ENCODE data around the gene KIAA1671. TPM values are rescaled to one million over a fixed set of nuclear protein-coding genes. Genes with fewer than 3 reads are reported as not detected.

Gene KIAA1671
- total and polyA plus RNA-seq, 4 donors: 8.7 to 35.9 (median 19.1) TPM

GRCh38 chr22:24957043-24957442, 4.5 kb downstream of the KIAA1671 start:
- no peaks in the 10 kb centered on the region for H3K36me3 ChIP-seq (ENCODE audit: control insufficient read depth in 4 of 4, insufficient read depth in 3 of 4, low read depth in 1 of 4, low read length in 3 of 4)
- H3K4me3 ChIP-seq (ENCODE audit: low read depth in 1 of 3, low read length in 3 of 3): no peak overlapping the region
- no peaks in the 10 kb centered on the region for H3K9me3 ChIP-seq (ENCODE audit: control insufficient read depth in 4 of 4, low read length in 3 of 4)
- H3K27ac ChIP-seq (ENCODE audit: low read depth in 1 of 2, low read length in 2 of 2): no peak overlapping the region
- peaks cover 7 to 30% (median 16%) of the 10 kb centered on the region in 4 donors for H3K4me1 ChIP-seq (ENCODE audit: control insufficient read depth in 4 of 4, insufficient read depth in 4 of 4, low read length in 3 of 4)
- TF ChIP-seq HNF4G (IDR thresholded peaks at IDR 0.05) (no peak), RAD21 (IDR thresholded peaks at IDR 0.05) (no peak), EGR1 (IDR thresholded peaks at IDR 0.05; ENCODE audit: low read depth in 2 of 2) (no peak), HNF4A (conservative IDR thresholded peaks at IDR 0.05) (no peak), JUND (IDR thresholded peaks at IDR 0.05) (no peak), YY1 (IDR thresholded peaks at IDR 0.05) (no peak)
- TF ChIP-seq, protein P1, sequence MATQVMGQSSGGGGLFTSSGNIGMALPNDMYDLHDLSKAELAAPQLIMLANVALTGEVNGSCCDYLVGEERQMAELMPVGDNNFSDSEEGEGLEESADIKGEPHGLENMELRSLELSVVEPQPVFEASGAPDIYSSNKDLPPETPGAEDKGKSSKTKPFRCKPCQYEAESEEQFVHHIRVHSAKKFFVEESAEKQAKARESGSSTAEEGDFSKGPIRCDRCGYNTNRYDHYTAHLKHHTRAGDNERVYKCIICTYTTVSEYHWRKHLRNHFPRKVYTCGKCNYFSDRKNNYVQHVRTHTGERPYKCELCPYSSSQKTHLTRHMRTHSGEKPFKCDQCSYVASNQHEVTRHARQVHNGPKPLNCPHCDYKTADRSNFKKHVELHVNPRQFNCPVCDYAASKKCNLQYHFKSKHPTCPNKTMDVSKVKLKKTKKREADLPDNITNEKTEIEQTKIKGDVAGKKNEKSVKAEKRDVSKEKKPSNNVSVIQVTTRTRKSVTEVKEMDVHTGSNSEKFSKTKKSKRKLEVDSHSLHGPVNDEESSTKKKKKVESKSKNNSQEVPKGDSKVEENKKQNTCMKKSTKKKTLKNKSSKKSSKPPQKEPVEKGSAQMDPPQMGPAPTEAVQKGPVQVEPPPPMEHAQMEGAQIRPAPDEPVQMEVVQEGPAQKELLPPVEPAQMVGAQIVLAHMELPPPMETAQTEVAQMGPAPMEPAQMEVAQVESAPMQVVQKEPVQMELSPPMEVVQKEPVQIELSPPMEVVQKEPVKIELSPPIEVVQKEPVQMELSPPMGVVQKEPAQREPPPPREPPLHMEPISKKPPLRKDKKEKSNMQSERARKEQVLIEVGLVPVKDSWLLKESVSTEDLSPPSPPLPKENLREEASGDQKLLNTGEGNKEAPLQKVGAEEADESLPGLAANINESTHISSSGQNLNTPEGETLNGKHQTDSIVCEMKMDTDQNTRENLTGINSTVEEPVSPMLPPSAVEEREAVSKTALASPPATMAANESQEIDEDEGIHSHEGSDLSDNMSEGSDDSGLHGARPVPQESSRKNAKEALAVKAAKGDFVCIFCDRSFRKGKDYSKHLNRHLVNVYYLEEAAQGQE (IDR thresholded peaks at IDR 0.05): no peak
- DNase-seq (ENCODE audit: low spot score): no peak
- H3K27me3 ChIP-seq (ENCODE audit: control insufficient read depth in 4 of 4, insufficient read depth in 4 of 4, low read length in 3 of 4): no peaks in the 10 kb centered on the region
- 87% methylated on average over 2 of the region's 2 CpGs for WGBS
- H3K9ac ChIP-seq (ENCODE audit: low read depth in 1 of 2, low read length in 2 of 2): no peak overlapping the region

DNA sequence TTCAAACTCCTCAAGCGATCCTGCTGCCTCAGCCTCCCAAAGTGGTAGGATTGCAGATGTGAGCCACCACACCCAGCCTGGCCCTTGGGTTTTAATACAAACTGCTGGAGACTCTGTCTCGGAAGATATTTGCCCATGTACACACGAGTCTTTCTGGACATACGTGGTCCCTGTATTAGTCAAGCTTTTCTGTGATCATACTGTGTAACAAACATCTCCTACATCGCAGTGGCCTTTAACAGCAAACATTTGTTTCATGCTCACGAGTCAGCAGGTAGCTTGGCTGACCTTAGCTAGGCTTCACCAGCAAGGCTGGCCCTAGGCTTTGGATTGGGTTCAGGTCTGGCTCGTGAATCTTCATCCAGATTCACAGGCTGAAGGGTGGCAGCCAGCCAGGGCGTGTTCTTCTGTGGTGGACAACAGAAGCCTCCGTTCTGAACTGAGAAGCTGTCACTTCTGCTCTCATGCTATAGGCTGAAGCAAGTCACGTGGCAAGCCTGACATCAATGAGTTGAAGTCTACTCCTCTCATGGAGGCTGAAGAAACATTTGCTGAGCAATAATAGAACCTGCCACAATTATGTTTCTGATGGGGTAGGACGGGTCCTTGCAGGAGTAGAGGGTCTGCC, 8.8 kb downstream of the KIAA1671 start:
- Histone ChIP-seq H3K36me3 (ENCODE audit: control insufficient read depth in 4 of 4, insufficient read depth in 3 of 4, low read depth in 1 of 4, low read length in 3 of 4) (no peaks in the 10 kb centered on the region), H3K4me1 (ENCODE audit: control insufficient read depth in 4 of 4, insufficient read depth in 4 of 4, low read length in 3 of 4) (peaks cover 0 to 8% (median 6%) of the 10 kb centered on the region in 4 donors), H3K27ac (ENCODE audit: low read depth in 1 of 2, low read length in 2 of 2) (no peak overlapping the region), H3K27me3 (ENCODE audit: control insufficient read depth in 4 of 4, insufficient read depth in 4 of 4, low read length in 3 of 4) (no peaks in the 10 kb centered on the region), H3K9ac (ENCODE audit: low read depth in 1 of 2, low read length in 2 of 2) (no peak overlapping the region), H3K4me3 (ENCODE audit: low read depth in 1 of 3, low read length in 3 of 3) (no peak overlapping the region), H3K9me3 (ENCODE audit: control insufficient read depth in 4 of 4, low read length in 3 of 4) (no peaks in the 10 kb centered on the region)
- DNase-seq (ENCODE audit: low spot score): no peak
- no peak for TF ChIP-seq EGR1 (IDR thresholded peaks at IDR 0.05; ENCODE audit: low read depth in 2 of 2)
- TF ChIP-seq, protein P2, sequence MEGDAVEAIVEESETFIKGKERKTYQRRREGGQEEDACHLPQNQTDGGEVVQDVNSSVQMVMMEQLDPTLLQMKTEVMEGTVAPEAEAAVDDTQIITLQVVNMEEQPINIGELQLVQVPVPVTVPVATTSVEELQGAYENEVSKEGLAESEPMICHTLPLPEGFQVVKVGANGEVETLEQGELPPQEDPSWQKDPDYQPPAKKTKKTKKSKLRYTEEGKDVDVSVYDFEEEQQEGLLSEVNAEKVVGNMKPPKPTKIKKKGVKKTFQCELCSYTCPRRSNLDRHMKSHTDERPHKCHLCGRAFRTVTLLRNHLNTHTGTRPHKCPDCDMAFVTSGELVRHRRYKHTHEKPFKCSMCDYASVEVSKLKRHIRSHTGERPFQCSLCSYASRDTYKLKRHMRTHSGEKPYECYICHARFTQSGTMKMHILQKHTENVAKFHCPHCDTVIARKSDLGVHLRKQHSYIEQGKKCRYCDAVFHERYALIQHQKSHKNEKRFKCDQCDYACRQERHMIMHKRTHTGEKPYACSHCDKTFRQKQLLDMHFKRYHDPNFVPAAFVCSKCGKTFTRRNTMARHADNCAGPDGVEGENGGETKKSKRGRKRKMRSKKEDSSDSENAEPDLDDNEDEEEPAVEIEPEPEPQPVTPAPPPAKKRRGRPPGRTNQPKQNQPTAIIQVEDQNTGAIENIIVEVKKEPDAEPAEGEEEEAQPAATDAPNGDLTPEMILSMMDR (IDR thresholded peaks at IDR 0.05; ENCODE audit: low read depth, low read length, missing input control): no peak
- TF ChIP-seq, protein P3, sequence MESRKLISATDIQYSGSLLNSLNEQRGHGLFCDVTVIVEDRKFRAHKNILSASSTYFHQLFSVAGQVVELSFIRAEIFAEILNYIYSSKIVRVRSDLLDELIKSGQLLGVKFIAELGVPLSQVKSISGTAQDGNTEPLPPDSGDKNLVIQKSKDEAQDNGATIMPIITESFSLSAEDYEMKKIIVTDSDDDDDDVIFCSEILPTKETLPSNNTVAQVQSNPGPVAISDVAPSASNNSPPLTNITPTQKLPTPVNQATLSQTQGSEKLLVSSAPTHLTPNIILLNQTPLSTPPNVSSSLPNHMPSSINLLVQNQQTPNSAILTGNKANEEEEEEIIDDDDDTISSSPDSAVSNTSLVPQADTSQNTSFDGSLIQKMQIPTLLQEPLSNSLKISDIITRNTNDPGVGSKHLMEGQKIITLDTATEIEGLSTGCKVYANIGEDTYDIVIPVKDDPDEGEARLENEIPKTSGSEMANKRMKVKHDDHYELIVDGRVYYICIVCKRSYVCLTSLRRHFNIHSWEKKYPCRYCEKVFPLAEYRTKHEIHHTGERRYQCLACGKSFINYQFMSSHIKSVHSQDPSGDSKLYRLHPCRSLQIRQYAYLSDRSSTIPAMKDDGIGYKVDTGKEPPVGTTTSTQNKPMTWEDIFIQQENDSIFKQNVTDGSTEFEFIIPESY (IDR thresholded peaks at IDR 0.05): no peak
- TF ChIP-seq, protein P4, sequence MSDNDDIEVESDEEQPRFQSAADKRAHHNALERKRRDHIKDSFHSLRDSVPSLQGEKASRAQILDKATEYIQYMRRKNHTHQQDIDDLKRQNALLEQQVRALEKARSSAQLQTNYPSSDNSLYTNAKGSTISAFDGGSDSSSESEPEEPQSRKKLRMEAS (IDR thresholded peaks at IDR 0.05): no peak
- no peak for TF ChIP-seq SP1 (IDR thresholded peaks at IDR 0.05)
- no peak for TF ChIP-seq JUND (IDR thresholded peaks at IDR 0.05)
- TF ChIP-seq NR2F2 (IDR thresholded peaks at IDR 0.05): no peak
- TF ChIP-seq HNF4G (IDR thresholded peaks at IDR 0.05): no peak
- TF ChIP-seq, protein P1 (IDR thresholded peaks at IDR 0.05): no peak
- TF ChIP-seq YY1 (IDR thresholded peaks at IDR 0.05): no peak
- no peak for TF ChIP-seq TAF1 (conservative IDR thresholded peaks at IDR 0.05)
- WGBS: 71% methylated on average over 11 of the region's 11 CpGs

All from liver (tissue), 9 donors.